ENCODE measurements around the gene BORCS5. TPM values are rescaled to one million over a fixed set of nuclear protein-coding genes. Genes with fewer than 3 reads are reported as not detected.

BORCS5 gene
- total RNA-seq, 1 experiment from 2014 or later = 7.8 TPM

GRCh38 chr12:12482150-12482761 lies 125.4 kb downstream of the BORCS5 start:
- ChIA-PET POLR2A (no interaction called here), CTCF (no interaction called here)
- Histone ChIP-seq H3K27me3 (ENCODE audit: control insufficient read depth, insufficient read depth, low read length) (no peaks in the 10 kb centered on the region), H3K9me3 (ENCODE audit: control insufficient read depth, insufficient read depth, low read depth, low read length) (no peaks in the 10 kb centered on the region), H3K36me3 (ENCODE audit: control insufficient read depth, insufficient read depth, low read length) (no peaks in the 10 kb centered on the region), H3K4me1 (ENCODE audit: control insufficient read depth, insufficient read depth, low read length) (no peaks in the 10 kb centered on the region), H3K27ac (ENCODE audit: low read length) (no peak overlapping the region), H3K4me3 (ENCODE audit: low read depth in 2 of 2, low read length in 2 of 2) (no peak overlapping the region)
- intact Hi-C loops (cut with micrococcal nuclease; ENCODE audit: unreplicated experiment) (no loop called here), in situ Hi-C loops (cut with HindIII; ENCODE audit: low pct_unique_long_range_greater_than_20kb, low sequenced_read_pairs) (no loop called here)
- TF ChIP-seq POLR2AphosphoS5 (IDR thresholded peaks at IDR 0.05; ENCODE audit: low read depth, low read length) (no peak), REST (IDR thresholded peaks at IDR 0.05; ENCODE audit: insufficient read depth in 1 of 2, low read depth in 2 of 2, low read length in 1 of 2) (no peak), CTCF (IDR thresholded peaks at IDR 0.05) (no peak), TCF7L2 (IDR thresholded peaks at IDR 0.05; ENCODE audit: low read depth, low read length) (no peak), SIN3A (IDR thresholded peaks at IDR 0.05; ENCODE audit: borderline replicate concordance, insufficient read depth, low read depth, low read length) (no peak)
- BruUV-seq (replicated peaks) = no TSS peak
- no peak for DNase-seq (ENCODE audit: low read depth, low spot score)
- ATAC-seq = no peak

GRCh38 chr12:12482959-12483358 lies 126.1 kb downstream of the BORCS5 start:
- CTCF ChIA-PET = no interaction called here
- POLR2A ChIA-PET = no interaction called here
- Histone ChIP-seq H3K4me3 (ENCODE audit: low read depth in 2 of 2, low read length in 2 of 2) (no peak overlapping the region), H3K36me3 (ENCODE audit: control insufficient read depth, insufficient read depth, low read length) (no peaks in the 10 kb centered on the region), H3K27ac (ENCODE audit: low read length) (no peak overlapping the region), H3K9me3 (ENCODE audit: control insufficient read depth, insufficient read depth, low read depth, low read length) (no peaks in the 10 kb centered on the region), H3K4me1 (ENCODE audit: control insufficient read depth, insufficient read depth, low read length) (no peaks in the 10 kb centered on the region), H3K27me3 (ENCODE audit: control insufficient read depth, insufficient read depth, low read length) (no peaks in the 10 kb centered on the region)
- in situ Hi-C loops (cut with HindIII; ENCODE audit: low pct_unique_long_range_greater_than_20kb, low sequenced_read_pairs) (no loop called here), intact Hi-C loops (cut with micrococcal nuclease; ENCODE audit: unreplicated experiment) (no loop called here)
- BruUV-seq (replicated peaks) = no TSS peak
- no peak for DNase-seq (ENCODE audit: low read depth, low spot score)
- TF ChIP-seq TCF7L2 (IDR thresholded peaks at IDR 0.05; ENCODE audit: low read depth, low read length) = no peak
- TF ChIP-seq POLR2AphosphoS5 (IDR thresholded peaks at IDR 0.05; ENCODE audit: low read depth, low read length) = no peak
- TF ChIP-seq CTCF (IDR thresholded peaks at IDR 0.05) = no peak
- no peak for TF ChIP-seq SIN3A (IDR thresholded peaks at IDR 0.05; ENCODE audit: borderline replicate concordance, insufficient read depth, low read depth, low read length)
- no peak for TF ChIP-seq REST (IDR thresholded peaks at IDR 0.05; ENCODE audit: insufficient read depth in 1 of 2, low read depth in 2 of 2, low read length in 1 of 2)
- ATAC-seq = no peak

Data from Panc1 (cell line).